Measurements from ENCODE around the gene TOX3.

TOX3 gene

GRCh38 chr16:52563767-52564611, 17.0 kb upstream of the TOX3 start:
- DNase-seq (ENCODE audit: low spot score) = no peak

GRCh38 chr16:52562770-52563169, 15.8 kb upstream of the TOX3 start:
- no peak for DNase-seq (ENCODE audit: low spot score)

GRCh38 chr16:52561910-52562741, 15.2 kb upstream of the TOX3 start:
- no peak for DNase-seq (ENCODE audit: low spot score)

GRCh38 chr16:52558448-52558847, 11.5 kb upstream of the TOX3 start:
- DNase-seq (ENCODE audit: low spot score) = no peak

GRCh38 chr16:52557236-52557635, 10.3 kb upstream of the TOX3 start:
- no peak for DNase-seq (ENCODE audit: low spot score)

GRCh38 chr16:52556083-52556482, 9.1 kb upstream of the TOX3 start:
- DNase-seq (ENCODE audit: low spot score) = no peak

GRCh38 chr16:52555572-52555971, 8.6 kb upstream of the TOX3 start:
- DNase-seq (ENCODE audit: low spot score) = no peak

GRCh38 chr16:52554334-52554733, 7.4 kb upstream of the TOX3 start:
- no peak for DNase-seq (ENCODE audit: low spot score)

- no peak for DNase-seq (ENCODE audit: low spot score)
These were observed 6.4 kb upstream of the TOX3 start for GRCh38 chr16:52553322-52553721.

- DNase-seq (ENCODE audit: low spot score) = no peak
These were observed 5.7 kb upstream of the TOX3 start for GRCh38 chr16:52552643-52553042.

- no peak for DNase-seq (ENCODE audit: low spot score)
These were observed 2.2 kb upstream of the TOX3 start for GRCh38 chr16:52549011-52549692.

GRCh38 chr16:52548261-52549010, 1.5 kb upstream of the TOX3 start:
- DNase-seq (ENCODE audit: low spot score) = no peak

- no peak for DNase-seq (ENCODE audit: low spot score)
These were observed 882 bp upstream of the TOX3 start for GRCh38 chr16:52547834-52548215.

- no peak for DNase-seq (ENCODE audit: low spot score)
These were observed 496 bp downstream of the TOX3 start for GRCh38 chr16:52546291-52547003.

- DNase-seq (ENCODE audit: low spot score) = no peak
These were observed 1.1 kb downstream of the TOX3 start for GRCh38 chr16:52545898-52546266.

- no peak for DNase-seq (ENCODE audit: low spot score)
These were observed 1.6 kb downstream of the TOX3 start for GRCh38 chr16:52545222-52545897.

GRCh38 chr16:52544703-52545102, 2.2 kb downstream of the TOX3 start:
- no peak for DNase-seq (ENCODE audit: low spot score)

GRCh38 chr16:52543654-52544053, 3.3 kb downstream of the TOX3 start:
- DNase-seq (ENCODE audit: low spot score) = no peak

GRCh38 chr16:52540910-52541309, 6.0 kb downstream of the TOX3 start:
- no peak for DNase-seq (ENCODE audit: low spot score)

GRCh38 chr16:52539191-52539590, 7.8 kb downstream of the TOX3 start:
- DNase-seq (ENCODE audit: low spot score) = no peak

GRCh38 chr16:52538511-52538910, 8.4 kb downstream of the TOX3 start:
- DNase-seq (ENCODE audit: low spot score) = no peak
